NOMO-1 treated with dmso at 0.1 percent for 144 hours (cell line): ENCODE measurements around the gene SORBS1.

Experiments
- DNase-seq: peaks from one replicate; lab custom pipeline; 2025; ENCODE audit not compliant: unreplicated experiment; lab: John Stamatoyannopoulos, UW

Gene SORBS1

DNA sequence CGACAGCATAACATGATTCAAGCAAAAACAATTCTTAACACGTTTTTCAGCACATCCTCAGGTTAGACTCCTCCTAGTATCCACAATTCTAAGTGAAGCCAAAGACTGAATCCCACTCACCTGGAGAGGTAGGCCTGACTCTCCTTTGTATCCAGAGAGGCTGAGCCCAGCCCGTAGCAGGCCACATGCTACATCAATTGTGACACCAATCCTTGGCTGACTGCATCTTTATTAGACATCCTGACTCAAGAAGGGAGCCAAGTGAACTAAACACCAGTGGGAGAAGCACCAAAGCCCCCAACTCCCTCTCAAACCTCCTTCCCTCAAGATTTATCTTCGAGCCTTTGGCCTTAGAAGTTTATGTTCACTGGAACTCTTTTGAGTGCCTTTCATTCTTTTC, 144.9 kb downstream of the SORBS1 start:
- no peak for DNase-seq

DNA sequence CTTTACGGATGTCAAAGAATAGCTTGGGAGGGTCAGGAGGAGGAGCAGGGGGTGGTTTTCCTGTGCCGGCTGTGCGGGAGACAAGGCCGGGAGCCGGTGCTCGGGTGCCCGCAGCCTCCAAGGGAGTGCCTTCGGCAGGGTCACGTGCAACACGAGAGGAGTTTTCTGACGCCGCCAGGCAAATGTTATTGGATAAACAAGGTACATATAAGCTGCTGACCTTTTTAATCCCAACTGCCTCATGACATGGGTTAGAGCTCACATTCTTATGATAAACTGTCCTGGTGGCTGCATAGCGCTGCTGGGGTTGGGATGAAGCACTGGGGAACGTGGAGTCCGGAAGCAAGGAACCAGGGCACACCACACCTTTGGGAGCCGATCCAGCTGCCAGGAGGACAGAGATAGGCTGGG, 145.5 kb downstream of the SORBS1 start:
- DNase-seq = no peak

GRCh38 chr10:95414844-95415485, 146.2 kb downstream of the SORBS1 start:
- DNase-seq = no peak

DNA sequence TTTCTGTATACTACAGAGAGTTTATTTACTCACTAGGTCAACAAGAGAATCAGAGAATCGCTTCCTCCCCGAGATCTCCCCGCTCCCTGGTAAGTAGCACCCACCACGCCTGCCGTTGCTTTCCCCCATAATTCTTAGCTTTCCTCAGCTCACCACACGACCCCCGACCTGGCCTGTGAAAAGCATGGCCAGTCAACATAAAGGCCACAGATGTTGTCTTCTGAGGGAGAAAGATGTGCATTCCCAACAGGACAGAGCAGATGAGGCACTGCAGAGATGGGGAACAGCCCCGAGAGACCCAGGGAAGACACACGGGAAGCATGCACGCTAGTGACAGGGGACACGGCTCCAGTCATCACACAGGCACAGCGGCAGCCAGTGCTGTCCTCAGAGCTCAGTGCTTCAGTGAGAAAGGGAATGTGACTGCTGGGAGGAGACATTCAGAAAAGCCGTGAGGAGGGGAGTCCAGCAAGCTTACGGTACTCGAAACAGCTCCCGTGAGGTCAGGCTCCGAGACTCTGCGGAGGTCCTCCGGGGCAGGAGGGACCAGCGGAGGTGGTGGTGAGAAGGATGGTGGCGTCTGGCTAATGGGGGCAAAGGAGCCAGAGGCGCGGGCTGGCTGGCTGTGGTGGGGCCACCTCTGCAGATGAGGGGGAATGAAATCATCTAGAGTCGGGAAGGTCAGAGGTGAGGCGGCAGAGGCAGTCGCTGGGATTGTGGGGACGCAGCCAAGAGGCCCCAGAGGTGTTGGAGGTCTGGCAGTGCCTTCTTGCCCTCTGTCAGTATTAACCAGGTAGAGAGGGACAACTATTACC, 146.9 kb downstream of the SORBS1 start:
- no peak for DNase-seq

- DNase-seq = no peak
Measured at GRCh38 chr10:95413588-95413987, 147.6 kb downstream of the SORBS1 start.

DNA sequence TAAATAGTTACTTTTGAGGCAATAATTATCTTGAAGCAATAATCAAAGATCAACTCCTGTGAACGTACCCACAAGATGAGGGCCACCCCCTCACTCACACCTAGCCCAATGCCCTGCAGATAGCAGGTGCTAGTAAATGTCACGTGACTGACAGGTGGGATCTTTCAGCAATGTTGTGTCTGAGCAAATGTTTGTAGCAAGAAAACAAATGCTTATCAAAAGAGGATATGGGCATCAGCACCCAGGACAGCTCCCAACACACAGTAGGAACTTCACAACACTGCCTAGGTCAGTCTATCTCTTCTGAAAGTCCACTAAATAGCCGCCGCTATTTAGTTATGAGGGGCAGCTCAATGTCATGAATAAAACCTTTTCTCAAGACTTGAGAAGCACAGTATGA, 149.5 kb downstream of the SORBS1 start:
- no peak for DNase-seq

DNA sequence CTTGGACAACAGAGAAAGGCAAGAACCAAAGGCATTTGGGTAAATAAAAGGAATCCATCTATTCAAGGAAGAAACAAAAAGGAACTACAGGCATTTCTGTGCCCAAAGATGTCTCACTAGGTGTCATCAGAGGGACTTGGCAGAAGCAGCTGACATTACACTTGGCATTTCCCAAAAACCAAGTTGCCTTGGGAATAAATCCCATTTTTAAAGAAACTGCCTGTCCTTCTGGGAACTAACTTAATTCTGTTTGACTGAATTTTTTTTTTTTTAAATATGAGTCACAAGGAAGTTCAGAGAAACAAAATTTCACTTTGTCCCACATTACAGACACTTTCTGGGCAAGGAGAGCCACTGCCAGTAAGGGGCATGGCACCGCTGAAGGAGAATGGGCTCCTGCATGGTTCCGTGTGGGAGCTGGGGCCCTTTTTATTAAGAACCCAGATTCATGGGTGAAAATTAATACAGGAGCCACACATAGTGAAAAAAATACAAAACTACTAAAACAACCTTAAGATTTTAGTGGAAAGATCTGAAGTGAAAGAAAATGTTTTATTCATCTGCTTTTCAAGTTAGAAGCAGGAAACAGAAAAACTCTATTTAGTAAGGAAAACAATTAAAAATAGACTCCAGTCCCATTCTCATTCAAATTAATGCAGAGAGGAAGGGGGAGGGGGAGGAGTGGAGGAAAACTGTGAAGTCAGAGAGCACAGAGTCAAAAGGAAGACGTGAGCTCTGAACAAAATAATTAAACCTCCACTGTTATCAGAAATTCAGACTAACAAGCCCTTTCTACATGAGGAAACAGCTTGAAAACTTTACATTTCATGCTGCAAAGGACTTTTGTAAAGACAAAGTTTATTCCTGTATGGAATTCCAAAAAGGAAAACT, 151.9 kb downstream of the SORBS1 start:
- no peak for DNase-seq

- DNase-seq = no peak
Measured at GRCh38 chr10:95408148-95408960, 152.8 kb downstream of the SORBS1 start.

DNA sequence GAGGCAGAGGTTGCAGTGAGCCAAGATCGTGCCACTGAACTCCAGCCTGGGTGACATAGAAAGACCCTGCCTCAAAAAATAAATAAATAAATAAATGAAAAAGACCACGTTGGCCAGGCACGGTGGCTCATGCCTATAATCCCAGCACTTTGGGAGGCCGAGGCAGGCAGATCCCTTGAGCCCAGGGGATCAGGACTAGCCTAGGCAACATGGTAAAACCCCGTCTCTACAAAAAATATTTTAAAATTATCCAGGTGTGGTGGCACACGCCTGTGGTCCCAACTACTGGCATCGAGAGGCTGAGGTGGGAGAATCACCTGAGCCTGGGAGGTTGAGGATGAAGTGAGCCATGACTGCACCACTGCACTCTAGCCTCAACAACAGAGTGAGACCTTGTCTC, 153.6 kb downstream of the SORBS1 start:
- DNase-seq = no peak

- DNase-seq = no peak
Measured at GRCh38 chr10:95406651-95407280, 154.4 kb downstream of the SORBS1 start.

GRCh38 chr10:95405655-95406054, 155.5 kb downstream of the SORBS1 start:
- DNase-seq = no peak

DNA sequence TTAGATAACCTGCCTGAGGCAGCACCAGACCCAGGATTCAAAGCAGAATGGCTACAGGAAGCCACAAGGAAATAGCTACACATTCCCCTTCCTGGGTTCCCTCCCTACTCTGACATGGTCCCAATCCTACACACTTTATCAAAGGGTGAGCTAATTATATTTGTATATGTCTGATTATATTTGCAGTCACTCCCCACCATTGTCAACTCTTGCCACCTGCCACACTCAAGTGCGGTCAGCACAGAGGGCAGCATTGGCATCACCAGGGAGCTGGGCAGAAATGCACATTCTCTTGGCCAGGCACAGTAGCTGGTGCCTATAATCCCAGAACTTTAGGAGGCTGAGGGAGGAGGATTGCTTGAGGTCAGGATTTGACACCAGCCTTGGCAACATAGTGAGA, 156.3 kb downstream of the SORBS1 start:
- DNase-seq = no peak

DNA sequence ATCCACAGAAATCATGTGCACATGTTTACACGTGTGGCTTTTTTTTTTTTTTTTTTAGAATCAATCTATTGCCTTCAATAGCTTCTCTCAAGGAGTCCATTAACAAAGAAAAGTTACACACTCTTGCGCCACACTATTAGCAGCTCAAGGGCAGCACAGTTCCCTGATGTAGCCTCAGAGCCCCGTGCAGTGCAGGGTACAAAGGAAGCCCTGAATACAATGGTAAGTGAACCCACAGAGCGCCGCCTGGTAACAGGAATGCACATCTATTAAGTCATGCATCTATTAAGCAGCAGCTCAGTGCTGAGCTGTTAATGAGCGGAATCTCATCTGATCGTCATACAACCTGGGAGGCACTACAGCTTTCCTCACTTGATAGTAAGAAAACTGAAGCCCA, 156.7 kb downstream of the SORBS1 start:
- DNase-seq = no peak

DNA sequence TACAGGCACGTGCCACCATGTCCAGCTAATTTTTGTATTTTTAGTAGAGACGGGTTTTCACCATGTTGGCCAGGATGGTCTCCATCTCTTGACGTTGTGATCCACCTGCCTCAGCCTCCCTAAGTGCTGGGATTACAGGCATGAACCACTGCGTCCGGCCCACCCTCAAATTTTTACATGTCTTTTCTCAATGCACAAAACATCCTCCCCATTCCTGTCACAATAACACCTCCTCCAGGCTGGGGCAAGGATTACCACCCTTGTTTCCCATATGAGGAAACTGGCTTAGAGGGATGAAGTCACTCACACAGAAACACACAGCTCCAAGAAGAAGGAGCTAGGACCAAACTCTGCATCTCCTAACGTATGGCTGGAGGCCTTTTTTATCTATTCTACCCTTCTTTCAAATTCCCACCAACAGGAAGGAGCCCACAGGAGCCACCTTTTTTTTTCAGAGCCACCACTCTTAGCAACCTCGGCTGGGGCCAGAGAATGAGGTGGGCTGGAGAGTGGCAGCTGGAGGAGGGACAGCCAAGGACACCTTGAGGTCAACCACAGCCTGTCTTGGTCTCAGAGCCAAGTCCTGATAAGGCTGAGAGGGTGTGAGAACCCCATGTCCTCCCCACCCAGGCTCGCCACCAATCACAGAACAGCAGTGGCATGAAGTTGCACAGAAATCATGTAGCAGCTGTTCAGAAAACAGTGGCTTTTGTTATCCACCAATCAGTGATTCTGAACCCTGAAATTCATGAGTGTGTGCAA, 157.3 kb downstream of the SORBS1 start:
- no peak for DNase-seq

- DNase-seq = no peak
Measured at GRCh38 chr10:95401704-95402469, 159.3 kb downstream of the SORBS1 start.

DNA sequence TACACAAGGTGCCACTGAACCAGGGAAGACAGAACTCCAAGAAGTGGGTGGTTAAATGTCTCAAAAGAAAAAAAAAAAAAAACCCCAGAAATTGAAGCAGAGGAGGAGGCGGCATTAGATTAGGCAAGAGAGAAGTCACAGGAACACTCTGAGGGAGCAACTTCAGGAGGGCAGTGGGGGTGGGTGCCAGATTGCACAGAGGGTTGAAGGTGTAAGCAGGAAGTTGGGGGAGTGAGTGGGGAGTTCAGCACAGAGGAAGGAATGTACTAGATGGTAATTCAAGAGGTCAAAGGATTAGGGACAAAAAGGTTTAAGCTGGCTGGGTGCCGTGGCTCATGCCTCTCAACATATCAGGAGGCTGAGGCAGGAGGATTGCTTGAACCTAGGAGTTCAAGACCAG, 160.4 kb downstream of the SORBS1 start:
- DNase-seq = no peak

GRCh38 chr10:95399183-95399582, 162.0 kb downstream of the SORBS1 start:
- no peak for DNase-seq

GRCh38 chr10:95397747-95398146, 163.4 kb downstream of the SORBS1 start:
- peak; percentile 24 for DNase-seq

- no peak for DNase-seq
Measured at GRCh38 chr10:95395947-95396449, 165.2 kb downstream of the SORBS1 start.
